Measurements from ENCODE around the gene TRIM32.
A peak's percentile ranks its signal among the peaks of the same experiment; 100 is the strongest.

The TRIM32 gene

GRCh38 chr9:116687074-116687753 lies at the start of gene TRIM32:
Gene TRIM32 (plus strand): TSS chr9:116687305. CDS start chr9:116697743, 10,438 bp downstream.
- DNase-seq = peak; percentile 48

GRCh38 chr9:116639251-116639741 lies 47.8 kb upstream of the TRIM32 start:
- DNase-seq = no peak

GRCh38 chr9:116641292-116642059 lies 45.6 kb upstream of the TRIM32 start:
- DNase-seq = no peak

GRCh38 chr9:116643691-116644090 lies 43.4 kb upstream of the TRIM32 start:
- DNase-seq = no peak

GRCh38 chr9:116644091-116644688 lies 42.9 kb upstream of the TRIM32 start:
- DNase-seq = no peak

- peak; percentile 25 for DNase-seq
These were observed 40.2 kb upstream of the TRIM32 start for GRCh38 chr9:116646661-116647514.

GRCh38 chr9:116647515-116647809 lies 39.6 kb upstream of the TRIM32 start:
- no peak for DNase-seq

- no peak for DNase-seq
These were observed 33.6 kb upstream of the TRIM32 start for GRCh38 chr9:116653348-116654058.

GRCh38 chr9:116654059-116654355 lies 33.1 kb upstream of the TRIM32 start:
- DNase-seq = no peak

GRCh38 chr9:116656501-116656971 lies 30.6 kb upstream of the TRIM32 start:
- DNase-seq = peak; percentile 6

GRCh38 chr9:116656977-116657376 lies 30.1 kb upstream of the TRIM32 start:
- DNase-seq = no peak

- no peak for DNase-seq
These were observed 28.8 kb upstream of the TRIM32 start for GRCh38 chr9:116658265-116658664.

- peak; percentile 43 for DNase-seq
These were observed 25.8 kb upstream of the TRIM32 start for GRCh38 chr9:116661037-116661954.

GRCh38 chr9:116662646-116663310 lies 24.3 kb upstream of the TRIM32 start:
- DNase-seq = no peak

GRCh38 chr9:116663581-116663980 lies 23.5 kb upstream of the TRIM32 start:
- no peak for DNase-seq

GRCh38 chr9:116668970-116669695 lies 18.0 kb upstream of the TRIM32 start:
- DNase-seq = no peak

- DNase-seq = no peak
These were observed 15.5 kb upstream of the TRIM32 start for GRCh38 chr9:116671605-116672004.

- no peak for DNase-seq
These were observed 13.7 kb upstream of the TRIM32 start for GRCh38 chr9:116673375-116673774.

- DNase-seq = no peak
These were observed 12.7 kb upstream of the TRIM32 start for GRCh38 chr9:116674210-116674980.

Measured in NCI-H2029 treated with DMSO at 0.1 percent for 48 hours (cell line).